Left kidney (tissue), 8 donors: ENCODE data around the gene MYZAP. TPM values are rescaled to one million over a fixed set of nuclear protein-coding genes. Genes with fewer than 3 reads are reported as not detected.

Experiments used
- DNase-seq: peaks from one replicate; pipeline ENCODE4 v3.0.0-alpha.2; 2013
- long read RNA-seq, 8 donors: transcript quantifications; one replicate each; lab custom pipeline, GENCODE V29; 2026
- polyA plus RNA-seq: library from polyadenylated mRNA; unstranded; fragments of 120-200 nt; gene quantifications from one replicate; pipeline ENCODE4 v1.2.1, GENCODE V29; 2013; ENCODE audit not compliant: insufficient read length

MYZAP gene
- 5.3 TPM for polyA plus RNA-seq
- long read RNA-seq, donor 1, partial matches to known transcripts: 0 of 1 reads
- long read RNA-seq, donor 1, other reads (novel, unspliced or antisense): 0 of 1 reads
- long read RNA-seq, donor 2, transcript MYZAP-201 (13 exons, 2,361 nt): major isoform, 5 of 5 reads
- long read RNA-seq, donor 2, partial matches to known transcripts: 0 of 5 reads
- long read RNA-seq, donor 2, other reads (novel, unspliced or antisense): 0 of 5 reads
- long read RNA-seq, donor 3: 0 reads
- long read RNA-seq, donor 4: 0 reads
- long read RNA-seq, donor 5, partial matches to known transcripts: 0 of 2 reads
- long read RNA-seq, donor 5, other reads (novel, unspliced or antisense): 0 of 2 reads
- long read RNA-seq, donor 6: 0 reads
- long read RNA-seq, donor 7, partial matches to known transcripts: 0 of 2 reads
- long read RNA-seq, donor 7, other reads (novel, unspliced or antisense): 0 of 2 reads
- long read RNA-seq, donor 8, partial matches to known transcripts: 0 of 2 reads
- long read RNA-seq, donor 8, other reads (novel, unspliced or antisense): 0 of 2 reads

GRCh38 chr15:57591822-57592367 is at the start of gene MYZAP:
MYZAP (plus strand) TSS chr15:57591904; CDS start chr15:57592035, 131 bp downstream.
- DNase-seq: peak; percentile 30

GRCh38 chr15:57542505-57542817 is 49.2 kb upstream of the MYZAP start:
- no peak for DNase-seq

GRCh38 chr15:57544848-57545480 is 46.7 kb upstream of the MYZAP start:
- no peak for DNase-seq

GRCh38 chr15:57545995-57546394 is 45.7 kb upstream of the MYZAP start:
- no peak for DNase-seq

GRCh38 chr15:57547243-57547755 is 44.4 kb upstream of the MYZAP start:
- no peak for DNase-seq

- no peak for DNase-seq
Measured at GRCh38 chr15:57548351-57548750, 43.4 kb upstream of the MYZAP start.

GRCh38 chr15:57548835-57549234 is 42.9 kb upstream of the MYZAP start:
- no peak for DNase-seq

- no peak for DNase-seq
Measured at GRCh38 chr15:57549935-57550334, 41.8 kb upstream of the MYZAP start.

GRCh38 chr15:57550640-57551039 is 41.1 kb upstream of the MYZAP start:
- no peak for DNase-seq

- peak; percentile 53 for DNase-seq
Measured at GRCh38 chr15:57551715-57552677, 39.7 kb upstream of the MYZAP start.

GRCh38 chr15:57552678-57553334 is 38.9 kb upstream of the MYZAP start:
- no peak for DNase-seq

GRCh38 chr15:57553526-57553925 is 38.2 kb upstream of the MYZAP start:
- no peak for DNase-seq

- DNase-seq: no peak
Measured at GRCh38 chr15:57554063-57554811, 37.5 kb upstream of the MYZAP start.

- no peak for DNase-seq
Measured at GRCh38 chr15:57554812-57555179, 36.9 kb upstream of the MYZAP start.

GRCh38 chr15:57555270-57555669 is 36.4 kb upstream of the MYZAP start:
- DNase-seq: no peak

GRCh38 chr15:57556040-57556439 is 35.7 kb upstream of the MYZAP start:
- no peak for DNase-seq

GRCh38 chr15:57557267-57557666 is 34.4 kb upstream of the MYZAP start:
- DNase-seq: no peak

GRCh38 chr15:57557810-57558209 is 33.9 kb upstream of the MYZAP start:
- DNase-seq: no peak

GRCh38 chr15:57559875-57560274 is 31.8 kb upstream of the MYZAP start:
- peak; percentile 48 for DNase-seq

- peak; percentile 83 for DNase-seq
Measured at GRCh38 chr15:57561041-57561711, 30.5 kb upstream of the MYZAP start.
